Activated CD4-positive, alpha-beta T cell treated with anti-CD3 and anti-CD28 coated beads, Interleukin-2, amount 50 U/mL, for 24 hours (primary cell): ENCODE results near the gene SH2D1B.
"Not testable (repeated sequence)": the region's sequence is repeated elsewhere in the genome, so short reads cannot be mapped to it uniquely, and the experiment has no call there.

Source experiments
- DNase-seq, 2 donors: peaks; one replicate each; pipeline ENCODE4 v3.0.0-alpha.2; 2020; ENCODE audit warnings: low read depth in 1 of 2, low spot score in 1 of 2

Gene SH2D1B, protein sequence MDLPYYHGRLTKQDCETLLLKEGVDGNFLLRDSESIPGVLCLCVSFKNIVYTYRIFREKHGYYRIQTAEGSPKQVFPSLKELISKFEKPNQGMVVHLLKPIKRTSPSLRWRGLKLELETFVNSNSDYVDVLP

GRCh38 chr1:162412002-162412401, at the start of gene SH2D1B:
Gene SH2D1B (minus strand): TSS chr1:162412136. CDS start chr1:162412016, 120 bp downstream.
- DNase-seq: no peak

GRCh38 chr1:162458236-162458635, 46.3 kb upstream of the SH2D1B start:
- no peak for DNase-seq

DNA sequence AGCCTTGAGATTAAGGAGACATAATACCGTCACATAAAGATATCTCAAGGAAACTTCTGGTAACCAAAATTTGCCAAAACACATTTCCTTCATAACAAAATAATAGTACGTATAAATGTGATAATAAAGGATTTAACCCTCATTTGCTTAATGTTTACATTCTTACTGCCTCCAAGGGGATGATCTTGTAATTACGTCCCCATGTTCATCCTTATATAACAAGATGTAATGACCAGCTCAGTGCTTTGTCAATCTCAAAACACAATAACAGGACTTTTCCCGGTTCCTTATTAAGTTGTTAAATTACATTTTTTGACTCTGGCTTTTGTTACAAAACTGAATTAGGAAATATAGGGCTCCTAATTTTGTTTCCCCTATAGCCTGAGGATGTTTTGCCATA, 44.4 kb upstream of the SH2D1B start:
- DNase-seq: no peak

DNA sequence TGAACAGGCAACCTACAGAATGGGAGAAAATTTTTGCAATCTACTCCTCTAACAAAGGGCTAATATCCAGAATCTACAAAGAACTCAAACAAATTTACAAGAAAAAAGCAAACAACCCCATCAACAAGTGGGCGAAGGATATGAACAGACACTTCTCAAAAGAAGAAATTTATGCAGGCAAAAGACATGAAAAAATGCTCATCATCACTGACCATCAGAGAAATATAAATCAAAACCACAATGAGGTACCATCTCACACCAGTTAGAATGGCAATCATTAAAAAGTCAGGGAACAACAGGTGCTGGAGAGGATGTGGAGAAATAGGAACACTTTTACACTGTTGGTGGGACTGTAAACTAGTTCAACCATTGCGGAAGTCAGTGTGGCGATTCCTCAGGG, 42.4 kb upstream of the SH2D1B start:
- not testable (repeated sequence) for DNase-seq

- DNase-seq: no peak
These were observed 35.0 kb upstream of the SH2D1B start for GRCh38 chr1:162446946-162447345.

GRCh38 chr1:162444903-162445302, 33.0 kb upstream of the SH2D1B start:
- no peak for DNase-seq

- not testable (repeated sequence) for DNase-seq
These were observed 21.2 kb upstream of the SH2D1B start for GRCh38 chr1:162432977-162433713.

DNA sequence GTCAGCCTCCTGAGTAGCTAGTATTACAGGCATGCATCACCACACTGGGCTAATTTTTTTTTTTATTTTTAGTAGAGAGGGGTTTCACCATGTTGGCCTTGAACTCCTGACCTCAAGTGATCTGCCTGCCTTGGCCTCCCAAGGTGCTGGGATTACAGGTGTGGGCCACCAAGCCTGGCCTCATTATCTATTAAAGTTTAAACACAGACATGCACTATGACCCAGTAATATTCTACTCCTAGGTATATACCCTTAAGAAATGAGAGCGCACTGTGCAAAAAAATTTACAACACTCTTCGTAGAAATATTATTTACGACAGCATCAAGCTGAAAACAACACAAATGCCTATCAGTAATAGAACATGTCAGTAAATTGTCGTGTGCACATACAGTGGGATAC, 18.6 kb upstream of the SH2D1B start:
- no peak for DNase-seq

GRCh38 chr1:162422662-162423375, 10.9 kb upstream of the SH2D1B start:
- DNase-seq: no peak

- no peak for DNase-seq
These were observed 9.6 kb upstream of the SH2D1B start for GRCh38 chr1:162421258-162422164.

DNA sequence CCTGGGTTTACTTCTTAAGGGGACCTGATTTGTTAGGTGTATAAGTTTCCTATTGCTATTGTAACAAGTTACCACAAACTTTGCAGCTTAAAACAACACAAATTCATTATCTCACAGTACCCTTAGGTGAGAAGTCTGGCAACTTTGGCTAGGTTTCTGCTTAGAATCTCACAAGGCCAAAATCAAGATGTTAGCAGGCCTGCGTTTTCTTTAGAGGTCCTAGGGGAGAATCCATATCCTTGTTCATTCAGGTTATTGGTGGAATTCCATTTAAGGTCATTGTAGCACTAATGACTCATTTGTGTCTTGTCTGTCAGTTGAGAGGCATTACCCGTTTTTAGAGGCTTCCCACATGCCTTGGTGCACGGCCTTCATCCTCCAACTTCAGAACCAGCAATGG, 8.2 kb upstream of the SH2D1B start:
- DNase-seq: no peak

DNA sequence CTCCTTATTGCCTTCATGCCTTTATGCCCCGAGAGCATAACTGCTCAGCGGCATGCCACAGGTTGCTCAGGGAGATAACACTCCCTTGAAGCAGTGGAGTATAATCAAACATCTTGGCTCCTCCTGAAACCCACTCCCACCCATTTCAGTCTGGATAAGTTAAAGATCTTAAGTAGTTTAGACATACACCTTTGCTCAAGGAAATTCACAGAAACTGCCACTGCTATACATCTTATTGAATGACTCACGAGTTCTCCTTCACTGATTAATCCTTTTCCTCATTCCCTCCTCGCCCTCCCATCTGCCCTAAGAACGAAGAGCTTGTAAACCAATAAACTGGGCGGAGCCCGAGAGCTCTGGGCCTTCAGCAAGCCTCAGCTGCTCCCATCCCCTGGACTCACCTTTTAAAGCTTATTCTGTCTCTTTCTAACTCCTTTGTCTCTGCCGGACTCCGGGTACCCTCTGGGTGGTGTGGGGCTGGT, 7.6 kb upstream of the SH2D1B start:
- not testable (repeated sequence) for DNase-seq

DNA sequence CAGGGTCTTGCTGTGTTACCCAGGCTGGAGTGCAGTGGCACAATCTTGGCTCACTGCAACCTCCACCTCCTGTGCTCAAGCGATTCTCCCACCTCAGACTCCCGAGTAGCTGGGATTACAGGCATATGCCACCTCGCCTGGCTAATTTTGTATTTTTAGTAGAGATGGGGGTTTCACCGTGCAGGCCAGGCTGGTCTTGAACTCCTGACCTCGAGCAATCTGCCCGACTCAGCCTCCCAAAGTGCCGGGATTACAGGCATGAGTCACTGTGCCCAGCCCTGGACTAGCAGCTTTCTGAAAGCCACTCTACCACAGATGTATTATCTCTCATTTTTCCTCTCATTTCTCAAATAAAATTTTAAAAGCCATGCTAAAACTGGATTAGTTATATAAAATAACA, 6.6 kb upstream of the SH2D1B start:
- not testable (repeated sequence) for DNase-seq

DNA sequence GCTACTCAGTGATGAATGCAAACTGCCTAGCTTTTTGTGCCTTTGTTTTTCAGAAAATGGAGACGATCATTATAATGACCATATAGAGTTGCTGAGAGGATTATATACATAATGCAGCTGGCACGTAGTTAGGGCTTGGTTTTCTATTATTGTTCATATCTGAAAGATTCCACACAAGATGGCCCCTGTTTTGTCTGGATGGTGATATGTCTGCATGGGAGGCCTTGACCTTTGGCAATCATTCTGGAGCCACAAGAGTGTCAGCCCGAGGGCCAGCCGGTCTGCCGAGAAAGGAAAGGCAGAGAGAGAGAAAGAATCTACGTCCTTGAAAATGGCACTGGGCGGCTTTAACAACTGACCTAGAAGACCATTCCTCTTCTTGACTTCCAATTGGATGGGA, 5.7 kb upstream of the SH2D1B start:
- DNase-seq: no peak

GRCh38 chr1:162416909-162417308, 5.0 kb upstream of the SH2D1B start:
- no peak for DNase-seq

GRCh38 chr1:162416215-162416614, 4.3 kb upstream of the SH2D1B start:
- no peak for DNase-seq

GRCh38 chr1:162407539-162407938, 4.4 kb downstream of the SH2D1B start:
- DNase-seq: no peak

- DNase-seq: no peak
These were observed 5.1 kb downstream of the SH2D1B start for GRCh38 chr1:162406811-162407210.

DNA sequence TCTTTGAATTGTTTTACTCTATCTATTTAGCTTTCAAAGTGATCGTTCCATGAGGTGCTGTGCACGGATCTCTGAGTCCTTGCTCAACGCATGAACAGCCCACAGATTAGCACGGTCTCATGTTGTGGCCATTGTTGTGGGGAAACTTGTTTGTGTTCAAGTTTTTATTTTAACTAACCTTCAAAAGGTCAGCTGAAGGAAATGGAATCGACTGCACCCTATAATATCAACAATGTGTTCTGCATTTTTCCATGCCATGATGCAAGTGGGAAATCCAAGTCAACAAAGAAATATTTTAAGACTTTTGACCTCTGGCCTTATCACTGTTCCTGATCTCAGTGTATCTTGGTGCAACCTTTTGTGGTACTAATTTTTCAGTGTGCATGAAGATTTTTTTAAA, 6.1 kb downstream of the SH2D1B start:
- no peak for DNase-seq

GRCh38 chr1:162404550-162405160, 7.3 kb downstream of the SH2D1B start:
- DNase-seq: no peak
